ENCODE data around the gene GPD1L.
"Not testable (repeated sequence)": the region's sequence is repeated elsewhere in the genome, so short reads cannot be mapped to it uniquely, and the experiment has no call there.

Gene GPD1L

DNA sequence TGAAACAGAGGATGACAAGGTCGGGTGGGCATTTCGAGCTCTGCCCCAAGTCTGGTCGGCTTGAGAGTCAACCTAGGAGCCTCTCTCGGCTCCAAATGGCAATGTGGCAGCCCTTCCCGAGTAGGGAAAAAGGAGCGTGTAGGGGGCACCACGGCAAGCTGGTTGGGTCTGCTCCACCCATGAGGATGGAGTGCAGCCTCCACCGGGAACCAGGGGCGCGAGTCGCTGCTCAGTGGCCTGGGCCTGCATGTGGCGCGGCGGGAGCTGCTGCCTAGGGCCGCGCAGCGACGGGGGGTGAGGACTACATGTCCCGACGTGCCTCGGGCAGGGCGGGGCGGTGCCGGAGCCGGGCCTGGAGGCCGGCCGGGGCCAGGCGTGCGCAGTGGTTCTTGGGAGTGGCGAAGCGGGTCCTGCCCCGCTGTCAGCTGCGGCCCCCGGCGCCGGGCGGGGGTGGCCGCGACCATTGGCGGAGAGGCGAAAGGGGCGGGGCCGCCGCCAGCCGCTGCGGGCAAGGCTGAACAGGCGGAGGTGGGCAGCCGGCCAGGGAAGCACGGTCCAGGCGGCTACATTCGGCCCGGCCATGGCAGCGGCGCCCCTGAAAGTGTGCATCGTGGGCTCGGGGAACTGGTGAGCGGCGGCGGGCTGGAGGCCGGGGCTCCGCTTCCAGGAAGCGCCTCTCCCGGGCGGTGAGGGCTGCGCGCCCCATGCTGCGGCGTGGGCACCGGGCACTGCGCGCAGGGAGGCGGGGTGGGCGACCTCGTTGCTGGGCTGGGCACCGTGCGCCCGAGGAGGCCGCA lies at the start of gene GPD1L:
GPD1L (plus strand) TSS at position 489 of the 797 bp plus-strand sequence; CDS start at position 581, 92 bp downstream.
- peak; percentile 94 for DNase-seq (ENCODE audit: low spot score)

DNA sequence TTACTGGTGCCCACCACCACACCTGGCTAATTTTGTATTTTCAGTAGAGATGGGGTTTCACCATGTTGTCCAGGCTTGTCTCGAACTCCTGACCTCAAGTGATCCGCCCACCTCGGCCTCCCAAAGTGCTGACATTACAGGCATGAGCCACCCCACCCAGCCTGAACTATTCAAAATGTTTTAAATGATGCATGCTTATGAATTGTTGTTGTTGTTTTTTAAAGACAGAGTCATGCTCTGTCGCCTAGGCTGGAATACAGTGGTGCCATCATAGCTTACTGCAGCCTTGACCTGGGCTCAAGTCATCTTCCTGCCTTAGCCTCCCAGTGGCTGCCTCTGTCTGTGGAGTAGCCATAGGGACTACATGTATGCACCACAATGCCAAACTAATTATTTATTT lies 48.0 kb upstream of the GPD1L start:
- DNase-seq (ENCODE audit: low spot score), result not testable (repeated sequence)

DNA sequence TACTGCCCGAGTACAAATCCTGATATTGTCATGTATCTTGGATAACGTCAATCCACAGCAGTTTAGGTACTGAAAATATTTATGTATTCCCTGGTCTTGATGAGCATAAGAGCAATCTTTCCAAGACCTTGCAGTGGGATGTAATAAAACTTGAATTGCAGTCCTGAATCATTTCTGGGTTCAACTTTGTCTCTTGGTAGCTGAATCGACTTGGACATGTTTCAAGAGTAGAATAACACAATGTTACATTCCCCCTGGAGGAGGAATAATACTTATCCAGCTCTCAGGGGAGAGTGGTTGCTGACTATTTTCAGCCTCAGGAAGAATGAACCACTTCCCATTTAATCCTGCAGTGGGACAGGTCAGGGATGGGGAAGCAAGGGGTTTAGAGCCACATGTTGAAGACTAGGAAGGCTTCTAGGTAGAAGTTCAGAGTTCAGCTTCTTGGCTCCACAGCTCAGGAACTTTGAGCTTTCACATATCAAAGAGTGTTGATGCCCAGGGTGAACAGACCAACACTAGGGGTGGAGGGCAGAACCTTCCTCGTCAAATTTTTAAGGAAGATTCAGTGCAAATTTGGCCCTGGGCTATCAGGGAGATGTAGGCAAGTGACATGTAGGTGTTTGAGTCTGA lies 43.4 kb upstream of the GPD1L start:
- no peak for DNase-seq (ENCODE audit: low spot score)

DNA sequence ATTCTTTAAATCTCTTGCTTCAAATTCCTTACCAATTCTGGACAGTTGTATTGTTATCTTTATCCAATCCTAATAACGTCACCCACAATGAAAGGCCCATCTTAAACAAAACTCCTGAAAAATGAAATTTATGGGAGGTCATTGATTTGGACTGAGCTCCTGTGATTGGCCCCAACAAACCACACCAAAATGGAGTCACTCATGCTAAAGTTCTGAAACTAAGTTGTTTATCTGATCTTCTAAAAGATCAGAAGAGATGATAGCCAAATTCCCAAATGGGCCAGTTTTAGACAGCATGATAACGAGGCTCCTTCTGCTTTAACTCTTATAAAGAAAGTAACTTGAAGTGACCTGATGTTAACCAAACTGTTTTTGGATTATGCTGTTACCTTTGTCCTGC lies 39.7 kb upstream of the GPD1L start:
- DNase-seq (ENCODE audit: low spot score), result no peak

DNA sequence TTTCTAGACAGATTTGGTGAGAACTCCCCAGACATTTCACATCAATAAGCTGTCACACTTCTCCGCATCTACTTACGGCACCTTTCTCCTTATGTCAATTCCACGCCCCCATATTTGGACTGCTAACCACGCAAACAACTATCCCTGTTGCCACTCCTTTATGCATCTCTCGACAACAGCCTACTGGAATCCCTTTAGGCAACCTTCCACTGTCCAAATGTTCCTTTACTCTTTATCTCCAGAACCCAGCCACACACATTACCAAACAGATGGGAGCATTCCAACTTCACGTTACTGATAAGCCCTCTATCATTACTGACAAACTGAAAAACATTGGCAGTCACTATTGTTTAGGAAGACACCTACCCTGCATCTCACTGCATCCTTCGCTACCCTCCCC lies 32.2 kb upstream of the GPD1L start:
- not testable (repeated sequence) for DNase-seq (ENCODE audit: low spot score)

DNA sequence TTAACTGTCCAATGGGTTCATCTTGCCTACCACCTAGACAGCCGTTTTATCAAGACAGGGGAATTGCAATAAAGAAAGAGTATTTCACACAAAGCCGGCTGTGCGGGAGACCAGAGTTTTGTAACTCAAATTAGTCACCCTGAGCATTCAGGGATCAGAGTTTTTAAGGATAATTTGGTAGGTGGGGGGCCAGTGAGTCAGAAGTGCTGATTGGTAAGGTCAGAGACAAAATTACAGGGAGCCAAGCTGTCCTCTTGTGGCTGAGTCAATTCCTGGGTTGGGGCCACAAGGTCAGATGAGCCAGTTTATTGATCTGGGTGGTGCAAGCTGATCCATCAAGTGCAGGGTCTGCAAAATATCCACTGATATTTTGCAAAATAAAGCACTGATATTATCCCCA lies 29.9 kb upstream of the GPD1L start:
- DNase-seq (ENCODE audit: low spot score), result no peak

DNA sequence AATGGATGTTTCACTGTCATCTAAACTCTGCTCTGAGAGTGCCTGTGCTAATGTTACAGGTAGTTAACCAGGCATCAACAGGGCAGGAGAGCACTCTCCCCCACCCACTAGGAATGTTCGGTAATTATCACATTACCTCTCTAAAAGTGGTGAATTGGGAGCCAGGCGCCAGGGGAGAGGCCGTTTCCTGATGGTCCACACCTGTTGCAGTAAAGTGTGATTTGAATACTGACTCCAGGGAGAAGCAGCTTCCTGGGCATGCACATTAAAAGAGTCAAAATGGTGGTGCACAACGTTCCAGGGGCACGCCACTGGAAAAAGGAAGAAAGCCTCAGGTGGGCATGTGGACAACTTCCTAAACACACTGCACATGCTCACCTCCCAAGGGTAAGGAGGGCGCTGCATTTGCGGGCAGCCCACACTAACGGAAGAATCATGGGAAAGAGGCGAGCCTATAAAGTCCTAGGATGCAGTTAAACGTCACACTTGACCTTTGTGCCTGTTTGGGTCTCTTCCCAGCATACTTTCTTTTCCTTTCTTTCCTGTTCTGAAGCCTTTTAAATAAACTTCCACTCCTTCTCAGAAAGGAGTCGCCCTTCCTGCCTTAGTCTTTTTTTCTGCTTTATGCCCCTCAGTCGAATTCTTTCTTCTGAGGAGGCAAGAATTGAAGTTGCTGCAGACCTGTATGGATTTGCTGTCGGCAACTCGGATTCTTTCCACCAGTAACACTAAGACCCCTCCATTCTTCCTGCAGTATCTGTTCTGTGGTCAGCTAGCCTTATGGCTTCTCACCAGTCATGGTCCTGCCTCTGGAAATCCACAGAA lies 28.9 kb upstream of the GPD1L start:
- DNase-seq (ENCODE audit: low spot score), result no peak

DNA sequence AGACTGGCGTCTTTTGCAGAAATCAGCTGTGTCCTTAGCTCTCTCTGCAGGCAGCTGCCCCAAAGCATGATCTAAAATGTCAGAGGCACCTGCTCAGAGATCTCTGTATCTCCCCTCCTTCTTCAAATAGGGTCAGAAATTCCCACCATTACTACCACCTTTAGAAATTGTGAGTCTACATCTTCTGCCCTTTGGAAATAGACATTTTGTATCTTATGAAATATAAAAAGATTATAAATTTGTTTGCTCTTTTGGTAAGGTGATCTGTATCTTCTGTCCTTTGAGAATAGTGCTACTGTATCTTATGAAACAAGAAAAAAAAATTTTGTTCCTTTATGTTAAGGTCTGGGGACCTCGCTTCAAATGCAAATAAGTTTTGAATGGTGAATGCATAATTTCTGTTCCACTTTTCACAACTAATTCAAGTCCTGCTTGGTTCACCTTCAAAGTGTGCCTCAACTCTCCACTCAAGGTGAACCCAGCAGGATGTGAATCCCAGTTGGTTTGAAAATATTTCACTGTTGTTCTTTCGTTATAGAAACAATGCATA lies 28.3 kb upstream of the GPD1L start:
- DNase-seq (ENCODE audit: low spot score), result no peak

DNA sequence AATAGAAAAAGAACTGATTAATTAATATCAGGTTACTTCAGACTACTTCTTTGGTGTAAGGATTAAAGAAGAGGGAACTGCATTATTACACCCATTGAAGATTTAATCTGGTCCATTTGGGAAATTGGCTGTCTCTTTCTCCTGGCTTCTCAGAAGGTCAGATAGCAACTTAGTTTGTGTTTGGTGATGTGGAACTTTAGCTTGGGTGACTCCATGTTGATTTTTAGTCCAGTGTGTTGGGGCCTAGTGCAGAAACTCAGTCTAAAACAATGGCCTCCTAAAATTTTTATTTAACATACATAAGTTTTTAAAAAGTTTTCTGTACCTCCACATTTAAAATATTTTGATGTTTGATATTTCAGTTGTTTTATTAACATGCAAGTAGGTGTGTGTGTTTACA lies 27.6 kb upstream of the GPD1L start:
- no peak for DNase-seq (ENCODE audit: low spot score)

DNA sequence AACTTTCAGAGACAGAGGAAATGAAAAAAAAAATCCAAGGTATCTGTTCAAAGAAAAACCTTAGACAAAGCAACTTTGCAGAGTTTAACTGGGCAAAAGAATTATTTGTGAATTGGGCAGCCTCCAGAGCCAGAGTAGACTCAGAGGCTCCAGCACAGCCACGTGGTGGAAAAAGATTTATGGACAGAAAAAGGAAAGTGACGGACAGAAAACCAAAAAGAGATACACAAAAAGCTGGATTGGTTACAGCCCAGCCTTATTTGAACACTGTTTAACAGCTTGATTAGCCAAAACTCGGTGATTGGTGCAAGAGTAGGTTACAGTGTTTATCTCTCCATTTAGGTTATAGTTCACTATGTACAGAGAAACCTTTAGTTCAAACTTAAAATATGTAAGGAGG lies 23.7 kb upstream of the GPD1L start:
- no peak for DNase-seq (ENCODE audit: low spot score)

DNA sequence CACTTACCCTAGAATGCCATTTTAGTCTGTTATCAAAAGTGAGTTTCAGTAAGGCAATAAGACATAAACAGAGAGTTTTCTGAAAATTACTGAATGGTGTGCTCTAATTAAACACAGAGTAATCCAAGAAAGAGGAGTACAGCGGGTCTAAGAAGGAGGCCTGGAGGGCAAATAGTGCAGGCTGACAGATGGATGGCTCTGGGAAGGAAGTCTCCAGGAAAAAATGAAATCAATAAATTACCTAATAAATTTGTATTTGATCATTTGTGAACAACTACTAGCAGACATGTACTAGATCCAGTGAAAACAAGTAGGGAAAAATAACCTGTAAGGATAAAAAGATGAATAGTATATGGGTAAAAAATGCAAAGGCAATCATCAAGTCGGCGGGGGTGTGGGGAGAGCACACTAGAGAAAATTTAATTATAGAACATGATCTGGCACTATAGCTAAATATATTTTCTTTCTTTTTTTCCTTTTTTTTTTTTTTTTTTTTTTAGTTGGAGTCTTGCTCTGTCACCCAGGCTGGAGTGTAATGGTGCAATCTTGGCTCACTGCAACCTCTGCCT lies 22.6 kb upstream of the GPD1L start:
- no peak for DNase-seq (ENCODE audit: low spot score)

DNA sequence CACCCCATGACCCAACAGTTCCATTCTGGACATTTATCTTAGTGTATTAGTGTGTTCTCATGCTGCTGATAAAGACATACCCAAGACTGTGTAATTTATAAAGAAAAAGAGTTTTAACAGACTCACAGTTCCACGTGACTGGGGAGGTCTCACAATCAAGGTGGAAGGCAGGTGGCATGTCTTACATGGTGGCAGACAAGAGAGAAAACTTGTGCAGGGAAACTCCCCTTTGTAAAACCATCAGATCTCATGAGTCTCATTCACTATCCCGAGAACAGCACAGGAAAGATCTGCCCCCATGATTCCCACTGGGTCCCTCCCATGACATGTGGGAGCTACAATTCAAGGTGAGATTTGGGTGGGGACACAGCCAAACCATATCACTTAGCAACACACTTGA lies 21.6 kb upstream of the GPD1L start:
- DNase-seq (ENCODE audit: low spot score), result no peak

DNA sequence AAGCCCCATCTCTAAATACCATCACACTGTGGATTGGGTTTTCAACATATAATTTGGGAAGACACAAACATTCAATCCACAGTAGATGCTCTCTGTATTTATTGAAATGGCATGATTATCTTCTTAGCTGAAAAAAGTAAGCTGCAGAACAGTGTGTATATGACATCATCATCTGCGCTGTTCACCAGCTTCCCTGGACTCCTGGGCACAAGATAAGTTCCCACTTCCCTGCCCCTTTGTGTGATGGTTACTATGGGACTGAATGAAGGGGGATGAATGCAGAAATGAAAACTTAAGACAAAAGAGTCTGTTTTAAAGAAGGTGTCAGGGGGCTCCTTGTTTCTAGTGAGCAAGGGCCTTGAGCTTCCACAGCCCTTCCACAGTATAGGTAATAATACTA lies 20.0 kb upstream of the GPD1L start:
- DNase-seq (ENCODE audit: low spot score), result no peak

DNA sequence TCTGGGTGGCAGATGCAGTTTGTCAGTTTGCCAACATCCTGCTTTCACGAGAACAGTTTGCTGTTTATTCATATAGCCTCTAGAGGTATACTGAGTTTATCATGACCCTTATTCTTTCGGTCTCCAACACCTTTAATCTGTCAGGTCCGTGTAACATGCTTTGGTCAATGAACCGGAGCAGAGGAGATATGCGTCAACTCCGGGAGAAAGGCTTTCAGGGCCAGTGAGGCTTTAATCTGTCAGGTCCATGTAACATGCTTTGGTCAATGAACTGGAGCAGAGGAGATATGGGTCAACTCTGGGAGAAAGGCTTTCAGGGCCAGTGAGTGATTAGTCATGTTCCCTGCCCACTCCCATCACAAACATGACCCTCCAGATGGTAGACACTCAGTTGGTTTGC lies 16.9 kb upstream of the GPD1L start:
- DNase-seq (ENCODE audit: low spot score), result no peak

DNA sequence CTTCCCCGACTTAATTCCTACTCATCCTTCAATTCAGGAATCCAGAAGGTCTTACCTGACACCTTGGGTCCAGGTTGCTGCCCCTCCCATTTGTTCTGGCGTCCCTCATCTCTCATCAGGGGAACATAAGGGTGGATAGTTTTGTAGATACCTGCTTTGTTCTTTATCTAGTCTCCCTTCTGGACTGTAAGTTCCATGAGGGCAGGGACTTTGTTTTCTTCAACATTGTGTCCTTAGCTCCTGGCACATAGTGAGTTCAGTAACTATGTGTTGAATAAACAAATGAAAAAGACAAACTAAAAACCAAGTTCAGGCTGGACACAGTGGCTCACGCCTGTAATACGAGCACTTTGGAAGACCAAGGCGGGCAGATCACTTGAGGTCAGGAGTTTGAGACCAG lies 13.2 kb upstream of the GPD1L start:
- DNase-seq (ENCODE audit: low spot score), result no peak

DNA sequence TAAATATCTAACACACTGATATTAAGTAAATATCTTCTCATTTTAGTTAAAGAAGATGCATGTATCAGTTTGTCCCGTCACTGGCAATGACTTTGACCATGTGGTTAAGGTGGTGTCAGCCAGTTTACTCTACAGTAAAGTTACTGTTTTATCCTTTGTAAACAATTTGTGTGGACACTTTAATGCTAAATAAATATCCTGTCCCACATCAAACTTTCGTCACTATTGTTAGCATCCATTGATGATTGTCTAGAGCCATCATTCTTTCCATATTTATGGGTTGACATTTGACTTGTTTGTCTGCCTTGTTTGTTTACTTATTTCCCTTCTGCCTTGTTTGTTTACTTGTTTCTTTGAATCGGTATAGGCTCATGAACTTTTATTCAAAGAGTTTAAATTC lies 11.0 kb upstream of the GPD1L start:
- DNase-seq (ENCODE audit: low spot score), result no peak

DNA sequence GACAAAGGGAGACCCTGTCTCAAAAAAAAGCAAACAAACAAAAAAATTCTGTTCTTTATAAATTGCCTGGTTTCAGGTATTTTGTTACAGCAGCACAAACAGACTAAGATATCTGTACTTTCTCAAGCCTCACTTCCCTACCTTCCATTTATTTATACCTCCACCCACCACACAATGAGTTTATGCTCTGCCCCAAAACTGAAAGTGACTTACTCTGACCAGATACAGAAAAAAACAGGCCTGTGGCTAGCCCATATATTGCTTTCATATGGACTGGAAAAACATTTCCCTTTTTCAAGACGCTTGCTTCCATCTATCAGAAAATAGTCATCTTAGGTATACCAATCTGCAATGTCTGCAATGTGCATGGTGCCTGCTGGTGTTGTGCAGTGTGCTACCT lies 8.7 kb upstream of the GPD1L start:
- no peak for DNase-seq (ENCODE audit: low spot score)

DNA sequence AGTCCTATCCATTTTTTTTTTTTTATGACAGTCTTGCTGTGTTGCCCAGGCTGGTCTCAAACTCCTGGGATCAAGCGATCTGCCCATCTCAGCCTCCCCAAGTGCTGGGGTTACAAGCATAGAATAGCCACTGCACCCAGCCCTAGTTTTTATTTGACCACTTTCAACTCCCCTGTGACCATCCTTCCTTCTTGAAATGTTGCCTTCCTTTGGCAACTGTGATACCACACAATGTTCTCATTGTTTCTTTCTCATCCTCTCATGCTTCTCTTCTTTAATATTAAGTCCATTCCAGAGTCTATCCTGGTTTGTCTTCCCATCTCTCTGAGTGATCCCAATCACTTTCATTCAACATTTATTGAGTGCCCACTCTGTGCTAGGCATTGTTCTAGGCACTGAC lies 7.9 kb upstream of the GPD1L start:
- DNase-seq (ENCODE audit: low spot score), result no peak

DNA sequence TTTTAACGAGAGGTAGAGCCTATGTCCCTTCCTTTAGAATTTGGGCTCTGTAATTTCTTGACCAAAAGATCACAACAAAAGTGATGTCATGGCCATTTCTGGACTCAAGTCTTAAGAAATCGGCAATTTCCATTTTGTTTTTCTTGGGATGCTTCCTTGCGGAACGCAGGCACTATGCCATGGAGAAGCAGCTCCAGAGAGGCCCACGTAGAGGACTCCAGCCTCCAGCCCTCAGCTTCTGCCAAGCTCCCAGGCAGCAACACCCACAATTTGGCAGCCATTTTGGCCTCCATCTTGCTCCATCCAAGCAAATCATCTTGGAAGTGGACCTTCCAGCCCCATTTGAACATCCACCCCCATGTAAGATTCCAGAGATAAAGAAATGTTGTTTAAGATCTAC lies 6.0 kb upstream of the GPD1L start:
- DNase-seq (ENCODE audit: low spot score), result no peak

DNA sequence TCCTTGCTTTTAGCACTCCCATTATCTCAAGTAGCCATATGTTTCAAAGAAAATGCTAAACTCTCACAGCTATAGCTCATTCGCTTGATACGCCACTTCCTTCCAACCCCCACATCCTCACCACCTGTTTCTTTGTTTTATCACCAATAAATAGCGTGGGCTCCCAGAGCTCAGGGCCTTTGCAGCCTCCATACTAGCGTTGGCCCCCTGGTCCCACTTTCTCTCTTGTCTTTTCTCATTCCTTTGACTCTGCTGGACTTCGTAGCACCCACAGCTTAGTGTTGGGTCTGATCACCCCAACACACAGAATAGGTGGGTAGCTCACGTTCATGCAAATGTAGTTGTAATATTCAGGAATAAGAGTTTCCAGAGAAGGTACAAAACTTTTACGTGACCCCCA lies 4.1 kb upstream of the GPD1L start:
- no peak for DNase-seq (ENCODE audit: low spot score)

DNA sequence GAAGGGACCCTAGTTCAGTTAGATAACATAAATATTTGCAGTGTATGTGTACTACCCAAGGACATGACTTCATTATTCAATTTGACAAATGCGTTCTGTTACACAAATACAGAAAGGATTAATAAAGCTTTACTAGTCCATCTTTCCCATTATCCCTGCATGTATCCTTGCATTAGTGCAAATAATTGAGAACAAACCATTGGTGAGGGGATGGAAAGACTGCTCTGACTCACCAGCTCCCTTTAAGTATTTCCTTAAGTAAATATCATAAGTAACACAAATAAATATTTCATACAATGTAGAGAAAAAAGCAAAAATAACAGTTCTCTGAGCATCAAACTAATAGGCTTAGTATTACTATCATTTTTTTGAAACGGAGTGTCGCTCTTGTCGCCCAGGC lies 1.9 kb upstream of the GPD1L start:
- DNase-seq (ENCODE audit: low spot score), result no peak
